Liver (tissue), 9 donors: ENCODE data around the gene CCDC9B. TPM values are rescaled to one million over a fixed set of nuclear protein-coding genes. Genes with fewer than 3 reads are reported as not detected.

Source experiments
- DNase-seq: peaks from one replicate; pipeline ENCODE4 v3.0.0-alpha.2; 2017; ENCODE audit warnings: low spot score
- H3K27ac ChIP-seq, 2 donors: one replicate each; pipeline ENCODE4 v1.7.0; 2013; ENCODE audit warnings: inconsistent platforms in 2 of 2, low read length in 2 of 2, control low read depth in 1 of 2, low read depth in 1 of 2, mild to moderate bottlenecking in 1 of 2
- H3K27me3 ChIP-seq, 4 donors: one replicate each; pipeline versions ENCODE4 v1.6.1 to v1.7.0; 2013; ENCODE audit warnings: low read length in 3 of 4, inconsistent platforms in 1 of 4, mild to moderate bottlenecking in 1 of 4, moderate library complexity in 1 of 4; ENCODE audit not compliant: control insufficient read depth in 4 of 4, insufficient read depth in 4 of 4
- H3K36me3 ChIP-seq, 4 donors: one replicate each; pipeline versions ENCODE4 v1.6.1 to v1.7.0; 2013; ENCODE audit warnings: low read length in 3 of 4, mild to moderate bottlenecking in 3 of 4, low read depth in 1 of 4, moderate library complexity in 1 of 4; ENCODE audit not compliant: control insufficient read depth in 4 of 4, insufficient read depth in 3 of 4
- H3K4me1 ChIP-seq, 4 donors: one replicate each; pipeline versions ENCODE4 v1.6.1 to v1.7.0; 2013; ENCODE audit warnings: low read length in 3 of 4, mild to moderate bottlenecking in 3 of 4, moderate library complexity in 1 of 4; ENCODE audit not compliant: control insufficient read depth in 4 of 4, insufficient read depth in 4 of 4
- H3K4me3 ChIP-seq, 3 donors: one replicate each; pipeline versions ENCODE4 v1.6.1 to v1.7.0; 2013; ENCODE audit warnings: low read length in 3 of 3, control low read depth in 1 of 3, low read depth in 1 of 3, mild to moderate bottlenecking in 1 of 3
- H3K9ac ChIP-seq, 2 donors: one replicate each; pipeline ENCODE4 v1.7.0; 2013; ENCODE audit warnings: low read length in 2 of 2, mild to moderate bottlenecking in 2 of 2, moderate library complexity in 2 of 2, control low read depth in 1 of 2, low read depth in 1 of 2
- H3K9me3 ChIP-seq, 4 donors: one replicate each; pipeline versions ENCODE4 v1.6.1 to v1.7.0; 2013; ENCODE audit warnings: low read length in 3 of 4; ENCODE audit not compliant: control insufficient read depth in 4 of 4
- ATF3 ChIP-seq: IDR thresholded peaks from 2 replicates; pipeline ENCODE4 v1.6.1; 2016; ENCODE audit warnings: antibody characterized with exemption
- CTCF ChIP-seq: fragments of 150-350 bp; IDR thresholded peaks from 2 replicates; pipeline ENCODE4 v1.5.1; 2017; ENCODE audit warnings: improper control_type of control experiment, low read depth, low read length; ENCODE audit not compliant: missing input control
- EGR1 ChIP-seq, 2 donors: IDR thresholded peaks; 2 replicates each; pipeline ENCODE4 v1.6.1; 2016 to 2018; ENCODE audit warnings: antibody characterized with exemption in 2 of 2, low read depth in 2 of 2
- FOXA1 ChIP-seq: IDR thresholded peaks from 2 replicates; pipeline ENCODE4 v1.6.1; 2016; ENCODE audit warnings: antibody characterized with exemption
- FOXA2 ChIP-seq: IDR thresholded peaks from 2 replicates; pipeline ENCODE4 v1.6.1; 2016; ENCODE audit warnings: antibody characterized with exemption
- GABPA ChIP-seq, 2 donors: IDR thresholded peaks in 1 of 2; conservative IDR thresholded peaks in 1 of 2; 2 replicates each; pipeline ENCODE4 v1.6.1; 2016; ENCODE audit warnings: antibody characterized with exemption in 2 of 2, mild to moderate bottlenecking in 1 of 2, moderate library complexity in 1 of 2
- HNF4A ChIP-seq, 2 donors: conservative IDR thresholded peaks; 2 replicates each; pipeline ENCODE4 v1.6.1; 2016; ENCODE audit warnings: antibody characterized with exemption in 2 of 2, mild to moderate bottlenecking in 2 of 2
- HNF4G ChIP-seq: IDR thresholded peaks from 2 replicates; pipeline ENCODE4 v1.6.1; 2016; ENCODE audit warnings: antibody characterized with exemption
- MAX ChIP-seq: IDR thresholded peaks from 2 replicates; pipeline ENCODE4 v1.6.1; 2016; ENCODE audit warnings: antibody characterized with exemption
- NR2F2 ChIP-seq: IDR thresholded peaks from 2 replicates; pipeline ENCODE4 v1.6.1; 2016; ENCODE audit warnings: antibody characterized with exemption
- RAD21 ChIP-seq, 2 donors: IDR thresholded peaks; 2 replicates each; pipeline ENCODE4 v1.6.1; 2016; ENCODE audit warnings: antibody characterized with exemption in 2 of 2, mild to moderate bottlenecking in 2 of 2
- REST ChIP-seq: IDR thresholded peaks from 2 replicates; pipeline ENCODE4 v1.6.1; 2016; ENCODE audit warnings: antibody characterized with exemption, mild to moderate bottlenecking
- RXRA ChIP-seq, 2 donors: IDR thresholded peaks; 2 replicates each; pipeline ENCODE4 v1.6.1; 2017 to 2018; ENCODE audit warnings: antibody characterized with exemption in 2 of 2, mild to moderate bottlenecking in 1 of 2
- SP1 ChIP-seq: IDR thresholded peaks from 2 replicates; pipeline ENCODE4 v1.6.1; 2018; ENCODE audit warnings: antibody characterized with exemption, mild to moderate bottlenecking
- TAF1 ChIP-seq: conservative IDR thresholded peaks from 2 replicates; pipeline ENCODE4 v1.6.1; 2016; ENCODE audit warnings: antibody characterized with exemption, mild to moderate bottlenecking
- ZBTB33 ChIP-seq: IDR thresholded peaks from 2 replicates; pipeline ENCODE4 v1.6.1; 2016; ENCODE audit warnings: antibody characterized with exemption
- WGBS: extraction: QIAGEN DNeasy Blood & Tissue Kit; methylation state at CpG from one replicate; pipeline ENCODE4 v1.1.7; 2013; 5-methylcytosine and 5-hydroxymethylcytosine counted together
- polyA plus RNA-seq, 2 donors: library from polyadenylated mRNA; stranded (reverse) in 1 of 2; unstranded in 1 of 2; fragments of 200-250 nt in 1 of 2; fragments of >200 nt in 1 of 2; fragmentation: Nextera tagmentation in 1 of 2; extraction: Ambion mirVana in 1 of 2; gene quantifications; one replicate each; pipeline versions ENCODE4 v1.2.1 to v1.2.3, GENCODE V29; 2013 to 2015
- total RNA-seq, 2 donors: library from RNA; depleted of rRNA; stranded (reverse); fragments of >200 nt; gene quantifications; one replicate each; pipeline ENCODE4 v1.2.3, GENCODE V29; 2014
- donor health status: healthy.
- donor health status: healthy.
- donor health status: healthy.
- donor health status: healthy.
- donor health status: healthy.

Gene CCDC9B
- total and polyA plus RNA-seq, 4 donors = 0.43 to 4.4 (median 0.73) TPM

- TF ChIP-seq GABPA (IDR thresholded peaks at IDR 0.05 in 1 of 2, conservative IDR thresholded peaks at IDR 0.05 in 1 of 2) = no peak
Observed at GRCh38 chr15:40290545-40290917, 50.2 kb downstream of the CCDC9B start (continued).

- H3K27me3 ChIP-seq = no peaks in the 10 kb centered on the region
- TF ChIP-seq CTCF (peak; percentile 18), RXRA (IDR thresholded peaks at IDR 0.05) (peak in 1 of 2 donors; percentile 42), NR2F2 (peak; percentile 45), REST (peak; percentile 98), RAD21 (IDR thresholded peaks at IDR 0.05) (no peak), HNF4A (conservative IDR thresholded peaks at IDR 0.05) (peak; percentile 27 to 32)
- H3K4me1 ChIP-seq = peaks cover 2 to 18% (median 8%) of the 10 kb centered on the region in 4 donors
- H3K4me3 ChIP-seq = no peak overlapping the region
- H3K27ac ChIP-seq = no peak overlapping the region
- no peak overlapping the region for H3K9ac ChIP-seq
- no peaks in the 10 kb centered on the region for H3K36me3 ChIP-seq
- 42% methylated on average over 6 of the region's 6 CpGs for WGBS
- no peak for DNase-seq
- no peaks in the 10 kb centered on the region for H3K9me3 ChIP-seq
Observed at GRCh38 chr15:40289140-40289775, 51.5 kb downstream of the CCDC9B start.

- TF ChIP-seq EGR1 (IDR thresholded peaks at IDR 0.05; ENCODE audit: low read depth in 2 of 2) (no peak), RAD21 (IDR thresholded peaks at IDR 0.05) (no peak), NR2F2 (no peak), SP1 (no peak), GABPA (IDR thresholded peaks at IDR 0.05 in 1 of 2, conservative IDR thresholded peaks at IDR 0.05 in 1 of 2) (no peak), ZBTB33 (no peak), HNF4A (conservative IDR thresholded peaks at IDR 0.05) (no peak), ATF3 (no peak), MAX (no peak), REST (no peak), FOXA2 (no peak), FOXA1 (no peak), HNF4G (no peak), TAF1 (no peak)
- H3K27me3 ChIP-seq = no peaks in the 10 kb centered on the region
- no peak for DNase-seq
Observed at GRCh38 chr15:40287968-40288367, 52.8 kb downstream of the CCDC9B start.

More at GRCh38 chr15:40287968-40288367, 52.8 kb downstream of the CCDC9B start:
- no peak overlapping the region for H3K9ac ChIP-seq
- H3K4me1 ChIP-seq = peaks cover 2 to 20% (median 9%) of the 10 kb centered on the region in 4 donors
- no peaks in the 10 kb centered on the region for H3K9me3 ChIP-seq
- no peaks in the 10 kb centered on the region for H3K36me3 ChIP-seq
- 82% methylated on average over 4 of the region's 4 CpGs for WGBS
- H3K4me3 ChIP-seq = no peak overlapping the region
- no peak overlapping the region for H3K27ac ChIP-seq
